ENCODE measurements around the gene SLC14A1. TPM values are rescaled to one million over a fixed set of nuclear protein-coding genes. Genes with fewer than 3 reads are reported as not detected.
"Not testable (repeated sequence)": the region's sequence is repeated elsewhere in the genome, so short reads cannot be mapped to it uniquely, and the experiment has no call there.

Gene SLC14A1
- total RNA-seq, 1 experiment from 2014 or later, result 2.3 TPM

- Histone ChIP-seq H3K27me3 (ENCODE audit: low read length) (no peaks in the 10 kb centered on the region), H3K9ac (ENCODE audit: low read length) (no peak overlapping the region), H3F3A (ENCODE audit: low read length, unreplicated experiment) (no peaks in the 10 kb centered on the region), H3K36me3 (ENCODE audit: low read depth, low read length) (no peaks in the 10 kb centered on the region), H3K9me2 (replicated peaks; ENCODE audit: low read length) (no peaks in the 10 kb centered on the region), H4K20me1 (ENCODE audit: low read length) (no peaks in the 10 kb centered on the region), H3K4me2 (ENCODE audit: low read length) (no peak overlapping the region), H3K9me3 (ENCODE audit: low read length) (no peaks in the 10 kb centered on the region), H3K27ac (ENCODE audit: low read length) (no peak overlapping the region), H2AFZ (ENCODE audit: low read length) (no peak overlapping the region), H3K4me3 (ENCODE audit: low read length) (no peak overlapping the region), H3K4me1 (ENCODE audit: insufficient read depth, low read length) (peaks cover 16% of the 10 kb centered on the region), H3K79me2 (ENCODE audit: low read length) (no peaks in the 10 kb centered on the region)
- intact Hi-C loops (cut with micrococcal nuclease), result no loop called here
- ATAC-seq (no peak), DNase-seq (no peak)
- TF ChIP-seq EZH2 (IDR thresholded peaks at IDR 0.05; ENCODE audit: low read length, unreplicated experiment) (no peak), EZH2phosphoT487 (IDR thresholded peaks at IDR 0.05; ENCODE audit: borderline replicate concordance, low read length) (no peak), CTCF (conservative IDR thresholded peaks at IDR 0.05; ENCODE audit: low read depth, low read length) (no peak)
- BruUV-seq (replicated peaks), result no TSS peak
- ChIA-PET CTCF (interaction anchor here (0.6 kb wide), 1 partner anchor 88 kb away, joined by 11 read pairs; no protein-coding TSS in a partner anchor), POLR2A (ENCODE audit: unreplicated experiment) (interaction anchor here (0.6 kb wide), 1 partner anchor 49 kb away, joined by 6 read pairs; no protein-coding TSS in a partner anchor)
Observed at GRCh38 chr18:45753286-45753685, 29.3 kb downstream of the SLC14A1 start.

DNA sequence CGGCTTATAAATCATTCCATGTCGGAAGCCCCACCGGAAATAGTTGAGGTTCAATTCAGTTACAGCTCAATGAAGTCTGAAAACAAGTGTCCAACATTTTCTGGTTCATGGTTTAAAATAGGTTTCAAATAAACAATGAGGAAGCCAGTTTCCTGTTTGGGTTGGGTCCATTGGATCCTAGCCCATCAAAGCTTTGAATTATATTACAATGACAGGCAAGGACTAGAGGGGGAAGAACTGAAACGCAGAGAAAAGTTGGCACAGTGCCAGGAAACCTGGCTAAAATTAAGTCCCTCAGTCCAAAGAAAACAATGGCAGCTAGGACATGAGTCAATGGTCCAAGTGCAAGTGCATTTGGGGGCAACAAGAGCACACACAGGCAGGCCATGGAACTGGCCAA lies 32.0 kb downstream of the SLC14A1 start:
- H2AFZ ChIP-seq (ENCODE audit: low read length), result no peak overlapping the region
- ATAC-seq, result peak; percentile 37; the same call in 1 of the 2 replicates
- DNase-seq, result peak; percentile 54
- no peaks in the 10 kb centered on the region for H3K36me3 ChIP-seq (ENCODE audit: low read depth, low read length)
- ChIA-PET CTCF (interaction anchor here (1.1 kb wide), 1 partner anchor 124 kb away, joined by 3 read pairs; no protein-coding TSS in a partner anchor), POLR2A (ENCODE audit: unreplicated experiment) (no interaction called here)
- no peaks in the 10 kb centered on the region for H3K9me2 ChIP-seq (replicated peaks; ENCODE audit: low read length)
- H3K4me1 ChIP-seq (ENCODE audit: insufficient read depth, low read length), result peaks cover 4% of the 10 kb centered on the region
- no TSS peak for BruUV-seq (replicated peaks)
- H3F3A ChIP-seq (ENCODE audit: low read length, unreplicated experiment), result no peaks in the 10 kb centered on the region
- no peak overlapping the region for H3K9ac ChIP-seq (ENCODE audit: low read length)
- H3K27ac ChIP-seq (ENCODE audit: low read length), result 0 out of 2 replicates have a peak overlapping the region, but pooled peaks have one; percentile 7
- H3K27me3 ChIP-seq (ENCODE audit: low read length), result no peaks in the 10 kb centered on the region
- no peak overlapping the region for H3K4me3 ChIP-seq (ENCODE audit: low read length)
- intact Hi-C loops (cut with micrococcal nuclease), result no loop called here
- no peaks in the 10 kb centered on the region for H3K9me3 ChIP-seq (ENCODE audit: low read length)
- TF ChIP-seq CTCF (conservative IDR thresholded peaks at IDR 0.05; ENCODE audit: low read depth, low read length) (no peak), EZH2 (IDR thresholded peaks at IDR 0.05; ENCODE audit: low read length, unreplicated experiment) (no peak), EZH2phosphoT487 (IDR thresholded peaks at IDR 0.05; ENCODE audit: borderline replicate concordance, low read length) (no peak)
- no peaks in the 10 kb centered on the region for H4K20me1 ChIP-seq (ENCODE audit: low read length)
- no peak overlapping the region for H3K4me2 ChIP-seq (ENCODE audit: low read length)
- no peaks in the 10 kb centered on the region for H3K79me2 ChIP-seq (ENCODE audit: low read length)

GRCh38 chr18:45757005-45757404 lies 33.0 kb downstream of the SLC14A1 start:
- Histone ChIP-seq H3K9me3 (ENCODE audit: low read length) (no peaks in the 10 kb centered on the region), H3K27ac (ENCODE audit: low read length) (no peak overlapping the region), H3K4me1 (ENCODE audit: insufficient read depth, low read length) (peaks cover 4% of the 10 kb centered on the region), H3K36me3 (ENCODE audit: low read depth, low read length) (no peaks in the 10 kb centered on the region), H3F3A (ENCODE audit: low read length, unreplicated experiment) (no peaks in the 10 kb centered on the region), H4K20me1 (ENCODE audit: low read length) (no peaks in the 10 kb centered on the region), H3K9me2 (replicated peaks; ENCODE audit: low read length) (no peaks in the 10 kb centered on the region), H3K4me2 (ENCODE audit: low read length) (no peak overlapping the region), H3K27me3 (ENCODE audit: low read length) (no peaks in the 10 kb centered on the region), H3K79me2 (ENCODE audit: low read length) (no peaks in the 10 kb centered on the region), H3K4me3 (ENCODE audit: low read length) (no peak overlapping the region), H2AFZ (ENCODE audit: low read length) (no peak overlapping the region), H3K9ac (ENCODE audit: low read length) (no peak overlapping the region)
- TF ChIP-seq CTCF (conservative IDR thresholded peaks at IDR 0.05; ENCODE audit: low read depth, low read length) (no peak), EZH2phosphoT487 (IDR thresholded peaks at IDR 0.05; ENCODE audit: borderline replicate concordance, low read length) (no peak), EZH2 (IDR thresholded peaks at IDR 0.05; ENCODE audit: low read length, unreplicated experiment) (no peak)
- ChIA-PET POLR2A (ENCODE audit: unreplicated experiment) (no interaction called here), CTCF (no interaction called here)
- DNase-seq (no peak), ATAC-seq (no peak)
- no TSS peak for BruUV-seq (replicated peaks)
- intact Hi-C loops (cut with micrococcal nuclease), result no loop called here

DNA sequence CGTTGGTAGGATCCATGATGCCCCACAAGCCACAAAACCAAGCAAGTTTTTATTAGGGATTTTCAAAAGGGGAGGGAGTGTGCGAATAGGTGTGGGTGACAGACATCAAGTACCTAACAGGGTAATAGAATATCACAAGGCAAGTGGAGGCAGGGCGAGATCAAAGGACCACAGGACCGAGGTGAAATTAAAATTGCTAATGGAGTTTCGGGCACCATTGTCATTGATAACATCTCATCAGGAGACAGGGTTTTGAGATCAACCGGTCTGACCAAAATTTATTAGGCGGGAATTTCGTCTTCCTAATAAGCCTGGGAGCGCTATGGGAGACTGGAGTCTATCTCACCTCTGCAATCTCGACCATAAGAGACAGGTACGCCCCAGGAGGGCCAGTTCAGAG lies 33.7 kb downstream of the SLC14A1 start:
- H3K4me3 ChIP-seq (ENCODE audit: low read length); H3K4me2 ChIP-seq (ENCODE audit: low read length); ATAC-seq; H3K79me2 ChIP-seq (ENCODE audit: low read length); H3K4me1 ChIP-seq (ENCODE audit: insufficient read depth, low read length); H3F3A ChIP-seq (ENCODE audit: low read length, unreplicated experiment); H3K27me3 ChIP-seq (ENCODE audit: low read length); H3K27ac ChIP-seq (ENCODE audit: low read length); H3K9ac ChIP-seq (ENCODE audit: low read length); H3K9me3 ChIP-seq (ENCODE audit: low read length); H4K20me1 ChIP-seq (ENCODE audit: low read length); intact Hi-C loops (cut with micrococcal nuclease); DNase-seq; CTCF ChIA-PET; H2AFZ ChIP-seq (ENCODE audit: low read length); POLR2A ChIA-PET (ENCODE audit: unreplicated experiment); BruUV-seq (replicated peaks); H3K9me2 ChIP-seq (replicated peaks; ENCODE audit: low read length); H3K36me3 ChIP-seq (ENCODE audit: low read depth, low read length): not testable (repeated sequence)

Measured in PC-3 (cell line).